Gastrocnemius medialis (tissue), 4 donors: ENCODE measurements around the gene PTPRM. TPM values are rescaled to one million over a fixed set of nuclear protein-coding genes. Genes with fewer than 3 reads are reported as not detected.

Experiments used
- ATAC-seq, 2 donors: fragments of 150-250 bp; one replicate each; pipeline ENCODE4 v1.9.1; 2016
- DNase-seq, 2 donors: peaks; one replicate each; pipeline ENCODE4 v3.0.0-alpha.2; 2019
- H3K27ac ChIP-seq, 4 donors: fragments of 200-600 bp; sonication (generic); 1 replicate in 1 of 4; 2 replicates in 3 of 4; pipeline ENCODE4 v1.5.1; 2016 to 2018; ENCODE audit warnings: mild to moderate bottlenecking in 2 of 4, moderate library complexity in 1 of 4
- H3K27me3 ChIP-seq, 3 donors: fragments of 200-600 bp; sonication (generic) in 2 of 3; 1 replicate in 1 of 3; 2 replicates in 2 of 3; pipeline versions ENCODE4 v1.5.1 to v1.6.0; 2016 to 2019; ENCODE audit warnings: mild to moderate bottlenecking in 1 of 3, moderate library complexity in 1 of 3
- H3K36me3 ChIP-seq, 2 donors: fragments of 200-600 bp; sonication (generic) in 1 of 2; one replicate each; pipeline ENCODE4 v1.5.1; 2017 to 2018
- H3K4me1 ChIP-seq, 2 donors: fragments of 200-600 bp; sonication (generic) in 1 of 2; one replicate each; pipeline ENCODE4 v1.5.1; 2016 to 2017; ENCODE audit warnings: mild to moderate bottlenecking in 2 of 2
- H3K4me3 ChIP-seq, 4 donors: fragments of 200-600 bp; sonication (generic) in 3 of 4; 1 replicate in 1 of 4; 2 replicates in 3 of 4; pipeline ENCODE4 v1.5.1; 2016 to 2019; ENCODE audit warnings: mild to moderate bottlenecking in 2 of 4
- H3K9me3 ChIP-seq, 3 donors: fragments of 200-600 bp; sonication (generic) in 2 of 3; 1 replicate in 1 of 3; 2 replicates in 2 of 3; pipeline ENCODE4 v1.5.1; 2016 to 2019
- POLR2A ChIP-seq, 2 donors: fragments of 450-650 bp; IDR thresholded peaks; one replicate each; pipeline ENCODE4 v1.6.1; 2017; ENCODE audit warnings: antibody characterized with exemption in 2 of 2, mild to moderate bottlenecking in 2 of 2, moderate library complexity in 2 of 2
- in situ Hi-C, 4 donors: fragments of 200-750 bp; cut with MboI; loops; one replicate each; pipeline versions ENCODE4 v1.15.0 to v1.8.0; 2017; ENCODE audit warnings: low sequenced_read_pairs in 4 of 4
- intact Hi-C: fragments of 100-400 bp; cut with DNase I; formaldehyde crosslinking; loops from one replicate; pipeline ENCODE4 v1.15.1; 2023; ENCODE audit warnings: low total_unique reads
- total RNA-seq, 4 donors: library from RNA; depleted of rRNA; stranded (reverse); fragments of >200 nt; gene quantifications; one replicate each; pipeline versions ENCODE4 v1.1.0 to v1.2.3, GENCODE V29; 2016
- TF ChIP-seq, protein P1 (sequence below), 5 experiments: fragments of 450-650 bp in 3 of 5; fragments of 200-600 bp in 2 of 5; sonication (generic) in 2 of 5; IDR thresholded peaks in 4 of 5; conservative IDR thresholded peaks in 1 of 5; 1 replicate in 4 of 5; 2 replicates in 1 of 5; pipeline ENCODE4 v1.5.1; 2016 to 2019; ENCODE audit warnings: antibody characterized with exemption in 5 of 5, mild to moderate bottlenecking in 3 of 5, moderate library complexity in 3 of 5

PTPRM gene
- total RNA-seq, 4 donors from 2014 or later, result 52.6 to 79.3 (median 63.8) TPM

DNA sequence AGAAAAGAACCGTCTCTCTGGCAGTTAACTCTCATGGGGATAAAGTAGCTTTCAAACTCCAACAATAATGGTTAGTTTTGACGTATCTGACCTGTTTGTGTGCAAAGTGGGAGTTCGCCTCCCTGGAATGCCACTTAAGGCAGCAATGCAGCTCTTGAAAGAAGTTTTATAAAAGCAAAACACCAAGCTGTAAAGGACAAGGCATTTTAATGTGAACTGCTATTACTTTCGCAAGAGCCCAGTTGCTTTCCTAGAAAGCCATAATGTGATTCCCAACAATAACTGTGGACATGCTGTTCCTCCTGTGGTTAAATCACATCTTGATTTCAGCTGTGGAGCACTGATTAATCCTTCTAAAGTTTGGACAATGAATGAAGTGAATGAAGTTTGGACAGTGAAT, 303.7 kb downstream of the PTPRM start:
- H3K36me3 ChIP-seq, result no peaks in the 10 kb centered on the region
- intact Hi-C loops (loop anchor here (2.0 to 10.0 kb wide), 5 partner anchors 58 to 304 kb away; partner anchors contain the start of gene PTPRM), in situ Hi-C loops (no loop called here)
- H3K9me3 ChIP-seq, result peaks cover 0 to 5% (median 0%) of the 10 kb centered on the region in 3 donors
- TF ChIP-seq, protein P1, sequence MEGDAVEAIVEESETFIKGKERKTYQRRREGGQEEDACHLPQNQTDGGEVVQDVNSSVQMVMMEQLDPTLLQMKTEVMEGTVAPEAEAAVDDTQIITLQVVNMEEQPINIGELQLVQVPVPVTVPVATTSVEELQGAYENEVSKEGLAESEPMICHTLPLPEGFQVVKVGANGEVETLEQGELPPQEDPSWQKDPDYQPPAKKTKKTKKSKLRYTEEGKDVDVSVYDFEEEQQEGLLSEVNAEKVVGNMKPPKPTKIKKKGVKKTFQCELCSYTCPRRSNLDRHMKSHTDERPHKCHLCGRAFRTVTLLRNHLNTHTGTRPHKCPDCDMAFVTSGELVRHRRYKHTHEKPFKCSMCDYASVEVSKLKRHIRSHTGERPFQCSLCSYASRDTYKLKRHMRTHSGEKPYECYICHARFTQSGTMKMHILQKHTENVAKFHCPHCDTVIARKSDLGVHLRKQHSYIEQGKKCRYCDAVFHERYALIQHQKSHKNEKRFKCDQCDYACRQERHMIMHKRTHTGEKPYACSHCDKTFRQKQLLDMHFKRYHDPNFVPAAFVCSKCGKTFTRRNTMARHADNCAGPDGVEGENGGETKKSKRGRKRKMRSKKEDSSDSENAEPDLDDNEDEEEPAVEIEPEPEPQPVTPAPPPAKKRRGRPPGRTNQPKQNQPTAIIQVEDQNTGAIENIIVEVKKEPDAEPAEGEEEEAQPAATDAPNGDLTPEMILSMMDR (IDR thresholded peaks at IDR 0.05 in 4 of 5, conservative IDR thresholded peaks at IDR 0.05 in 1 of 5), result no peak
- no peak for TF ChIP-seq POLR2A (IDR thresholded peaks at IDR 0.05)
- no peak overlapping the region for H3K4me3 ChIP-seq
- DNase-seq (peak in 1 of 2 donors; percentile 43), ATAC-seq (peak; percentile 86 to 94)
- H3K27me3 ChIP-seq, result no peaks in the 10 kb centered on the region
- H3K4me1 ChIP-seq, result peaks cover 32 to 34% of the 10 kb centered on the region in 2 donors
- H3K27ac ChIP-seq, result peak overlapping the region; percentile 64 to 85 (median 69)

DNA sequence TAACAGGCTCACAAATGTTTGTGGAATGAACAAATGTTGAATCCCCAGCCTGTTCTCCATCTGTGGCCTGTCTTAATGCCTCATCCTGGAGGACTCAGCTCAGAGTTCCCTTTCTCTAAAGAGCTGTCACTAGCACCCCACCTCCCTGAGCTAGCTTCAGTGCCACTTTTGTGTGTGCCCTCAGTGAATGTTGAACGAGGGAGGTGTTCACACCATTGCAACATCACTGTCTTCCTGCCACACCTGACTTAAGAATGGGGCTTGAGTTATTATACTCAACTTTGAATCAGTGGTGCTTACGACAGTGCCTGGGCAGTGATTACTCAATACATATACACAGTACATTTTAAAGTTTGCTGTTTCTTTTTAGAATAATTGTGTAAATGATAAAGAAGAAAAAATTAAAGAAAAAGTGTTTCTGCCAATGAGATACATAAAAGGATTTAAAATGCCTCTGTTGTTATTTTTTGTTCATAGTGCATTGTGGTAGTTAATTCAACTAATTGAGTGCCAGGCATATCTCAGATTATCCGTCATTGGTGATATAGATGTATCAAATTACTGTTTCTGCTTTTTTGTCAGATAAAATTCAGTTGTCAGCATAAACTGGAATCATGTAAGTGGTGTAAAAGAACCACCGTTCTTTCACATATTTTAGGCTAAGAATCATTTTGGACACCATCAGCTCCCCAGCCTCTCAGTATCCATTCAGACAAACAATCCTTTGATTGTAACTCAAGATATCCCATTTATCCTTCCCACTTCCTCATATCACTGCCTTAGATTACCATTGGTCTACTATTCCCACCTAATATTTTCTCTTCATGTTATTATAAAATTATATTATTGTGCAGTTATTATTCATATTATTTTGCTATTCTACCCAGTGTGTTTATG, 304.7 kb downstream of the PTPRM start:
- Histone ChIP-seq H3K27me3 (no peaks in the 10 kb centered on the region), H3K4me1 (peaks cover 32 to 34% of the 10 kb centered on the region in 2 donors), H3K36me3 (no peaks in the 10 kb centered on the region), H3K9me3 (peaks cover 0 to 2% (median 0%) of the 10 kb centered on the region in 3 donors), H3K27ac (peak overlapping the region; percentile 64 to 85 (median 69)), H3K4me3 (peak overlapping the region in 1 of 4 donors; percentile 2)
- no peak for TF ChIP-seq POLR2A (IDR thresholded peaks at IDR 0.05)
- TF ChIP-seq, protein P1 (IDR thresholded peaks at IDR 0.05 in 4 of 5, conservative IDR thresholded peaks at IDR 0.05 in 1 of 5), result no peak
- peak; percentile 88 to 93 for ATAC-seq
- peak; percentile 58 to 70 for DNase-seq
- intact Hi-C loops (loop anchor here (2.0 to 10.0 kb wide), 5 partner anchors 59 to 305 kb away; partner anchors contain the start of gene PTPRM), in situ Hi-C loops (no loop called here)

DNA sequence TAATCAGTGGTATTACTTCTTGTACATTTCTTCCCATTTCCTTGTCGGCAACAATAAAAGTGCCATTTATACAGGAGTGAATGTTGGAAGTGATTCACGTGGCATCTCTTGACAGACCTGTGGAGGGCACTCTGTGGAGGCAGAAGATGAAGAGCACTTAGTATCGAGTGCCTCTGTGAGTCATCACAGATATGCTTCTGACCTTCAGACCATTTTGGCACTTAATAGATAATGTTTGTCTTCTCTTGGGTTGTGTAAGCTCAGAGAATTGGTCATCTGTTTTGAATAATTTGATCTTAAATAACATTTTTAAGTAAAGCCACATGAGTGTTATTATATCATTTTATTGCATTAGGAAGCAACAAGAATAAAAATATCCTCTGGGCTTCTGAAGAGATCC, 305.5 kb downstream of the PTPRM start:
- intact Hi-C loops (loop anchor here (5.0 to 10.0 kb wide), 3 partner anchors 265 to 305 kb away; partner anchors contain the start of gene PTPRM), in situ Hi-C loops (no loop called here)
- H3K4me3 ChIP-seq, result no peak overlapping the region
- H3K36me3 ChIP-seq, result no peaks in the 10 kb centered on the region
- H3K27ac ChIP-seq, result peak overlapping the region; percentile 64 to 85 (median 69)
- H3K9me3 ChIP-seq, result no peaks in the 10 kb centered on the region
- no peak for TF ChIP-seq POLR2A (IDR thresholded peaks at IDR 0.05)
- TF ChIP-seq, protein P1 (IDR thresholded peaks at IDR 0.05 in 4 of 5, conservative IDR thresholded peaks at IDR 0.05 in 1 of 5), result peak in 2 of 5 experiments; percentile 18 to 21
- ATAC-seq, result peak; percentile 58 to 71
- peaks cover 34 to 40% of the 10 kb centered on the region in 2 donors for H3K4me1 ChIP-seq
- H3K27me3 ChIP-seq, result no peaks in the 10 kb centered on the region
- peak in 1 of 2 donors; percentile 37 for DNase-seq

DNA sequence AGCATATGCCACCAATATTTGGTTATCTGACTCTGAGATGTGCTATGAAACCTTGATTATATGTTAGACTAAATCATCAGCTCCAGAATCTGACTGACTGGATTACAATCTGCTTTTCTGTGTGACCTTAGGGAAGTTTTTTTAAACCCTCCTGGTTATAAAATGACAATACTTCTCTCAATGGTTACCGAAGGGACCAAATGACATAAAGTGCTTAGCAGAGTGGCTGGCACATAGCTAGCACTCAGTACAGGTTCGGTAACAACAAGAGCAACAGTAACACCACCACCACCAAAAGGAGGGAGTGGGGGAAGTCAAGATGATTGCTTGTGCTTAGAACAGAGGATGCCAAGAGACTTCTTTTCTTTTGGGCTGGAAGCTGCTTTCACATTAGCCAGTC, 306.2 kb downstream of the PTPRM start:
- in situ Hi-C loops, result no loop called here
- Histone ChIP-seq H3K36me3 (no peaks in the 10 kb centered on the region), H3K27ac (peak overlapping the region in 1 of 4 donors; percentile 73), H3K9me3 (no peaks in the 10 kb centered on the region), H3K4me3 (no peak overlapping the region), H3K4me1 (peaks cover 41 to 48% of the 10 kb centered on the region in 2 donors), H3K27me3 (no peaks in the 10 kb centered on the region)
- TF ChIP-seq POLR2A (IDR thresholded peaks at IDR 0.05), result no peak
- TF ChIP-seq, protein P1 (IDR thresholded peaks at IDR 0.05 in 4 of 5, conservative IDR thresholded peaks at IDR 0.05 in 1 of 5), result no peak
- ATAC-seq, result no peak
- DNase-seq, result no peak
- intact Hi-C loops, result loop anchor here (5.0 to 10.0 kb wide), 3 partner anchors 266 to 306 kb away; partner anchors contain the start of gene PTPRM
